OCI-LY1 (cell line): Measurements from ENCODE around the gene MFAP4.

Experiments
- EZH2 ChIP-seq: fragments of 200-600 bp; sonication (generic), shearing (Covaris generic); IDR thresholded peaks from 2 replicates; pipeline ENCODE4 v1.8.0; 2017; ENCODE audit warnings: borderline replicate concordance, mixed run types, mild to moderate bottlenecking, antibody characterized with exemption, low read length, moderate library complexity, mixed read lengths
- TF ChIP-seq, protein P1 (sequence below): fragments of 200-600 bp; sonication (generic), shearing (Covaris generic); IDR thresholded peaks from 2 replicates; pipeline ENCODE4 v1.5.1; 2017; ENCODE audit warnings: mild to moderate bottlenecking, antibody characterized with exemption, low read length, moderate library complexity, mixed read lengths

DNA sequence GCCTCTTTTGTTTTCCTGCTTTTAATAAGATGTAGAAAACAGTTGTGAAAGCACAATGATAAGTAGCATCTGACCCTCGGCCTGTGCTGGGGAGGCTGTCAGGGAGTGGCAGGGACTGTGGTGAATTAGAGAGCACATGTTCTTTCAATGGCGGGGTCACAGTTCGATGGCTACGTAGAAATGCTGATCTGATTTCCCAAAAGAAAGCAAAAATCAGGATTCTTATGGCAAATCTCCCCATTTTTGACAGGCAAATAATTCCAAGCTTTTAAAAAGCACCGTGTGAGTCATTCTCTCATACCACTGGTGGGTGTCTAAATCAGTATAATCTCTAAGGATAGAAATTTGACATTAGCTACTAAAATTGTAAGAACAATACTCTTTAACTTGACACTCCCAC, 12.9 kb downstream of the MFAP4 start:
- TF ChIP-seq, protein P1, sequence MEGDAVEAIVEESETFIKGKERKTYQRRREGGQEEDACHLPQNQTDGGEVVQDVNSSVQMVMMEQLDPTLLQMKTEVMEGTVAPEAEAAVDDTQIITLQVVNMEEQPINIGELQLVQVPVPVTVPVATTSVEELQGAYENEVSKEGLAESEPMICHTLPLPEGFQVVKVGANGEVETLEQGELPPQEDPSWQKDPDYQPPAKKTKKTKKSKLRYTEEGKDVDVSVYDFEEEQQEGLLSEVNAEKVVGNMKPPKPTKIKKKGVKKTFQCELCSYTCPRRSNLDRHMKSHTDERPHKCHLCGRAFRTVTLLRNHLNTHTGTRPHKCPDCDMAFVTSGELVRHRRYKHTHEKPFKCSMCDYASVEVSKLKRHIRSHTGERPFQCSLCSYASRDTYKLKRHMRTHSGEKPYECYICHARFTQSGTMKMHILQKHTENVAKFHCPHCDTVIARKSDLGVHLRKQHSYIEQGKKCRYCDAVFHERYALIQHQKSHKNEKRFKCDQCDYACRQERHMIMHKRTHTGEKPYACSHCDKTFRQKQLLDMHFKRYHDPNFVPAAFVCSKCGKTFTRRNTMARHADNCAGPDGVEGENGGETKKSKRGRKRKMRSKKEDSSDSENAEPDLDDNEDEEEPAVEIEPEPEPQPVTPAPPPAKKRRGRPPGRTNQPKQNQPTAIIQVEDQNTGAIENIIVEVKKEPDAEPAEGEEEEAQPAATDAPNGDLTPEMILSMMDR = no peak
- TF ChIP-seq EZH2 = no peak
